Testis (tissue), 3 donors: ENCODE measurements around the gene OR2T1. TPM values are rescaled to one million over a fixed set of nuclear protein-coding genes. Genes with fewer than 3 reads are reported as not detected.
A peak's percentile ranks its signal among the peaks of the same experiment; 100 is the strongest.
"Not testable (repeated sequence)": the region's sequence is repeated elsewhere in the genome, so short reads cannot be mapped to it uniquely, and the experiment has no call there.

Source experiments
- DNase-seq: peaks from one replicate; pipeline ENCODE4 v3.0.0-alpha.2; 2019
- H3K27ac ChIP-seq, 2 donors: fragments of 200-600 bp; sonication (generic); one replicate each; pipeline ENCODE4 v1.5.1; 2019
- H3K27me3 ChIP-seq: fragments of 200-600 bp; sonication (generic); one replicate; pipeline ENCODE4 v1.5.1; 2019
- H3K36me3 ChIP-seq: fragments of 200-600 bp; sonication (generic); one replicate; pipeline ENCODE4 v1.5.1; 2017; ENCODE audit warnings: low read depth; ENCODE audit errors: missing control alignments
- H3K4me1 ChIP-seq: fragments of 200-600 bp; sonication (generic); one replicate; pipeline ENCODE4 v1.5.1; 2019
- H3K4me3 ChIP-seq, 2 donors: fragments of 200-600 bp; sonication (generic); one replicate each; pipeline ENCODE4 v1.5.1; 2017 to 2019
- H3K9me3 ChIP-seq: fragments of 200-600 bp; sonication (generic); one replicate; pipeline ENCODE4 v1.5.1; 2017
- WGBS, 2 donors: methylation state at CpG; one replicate each; pipeline ENCODE4 v1.1.5; 2018; 5-methylcytosine and 5-hydroxymethylcytosine counted together
- intact Hi-C: fragments of 100-400 bp; cut with DNase I; formaldehyde crosslinking; loops from one replicate; pipeline ENCODE4 v1.15.1; 2023; ENCODE audit warnings: low total_unique reads
- polyA plus RNA-seq: library from polyadenylated mRNA; stranded (reverse); fragments of 350-450 nt; fragmentation: Illumina TruSeq; extraction: RNeasy Lipid Tissue Mini Kit (QIAGEN cat#74804); gene quantifications from one replicate; pipeline ENCODE4 v1.2.3, GENCODE V29; 2014; ENCODE audit warnings: low read depth, low replicate concordance; ENCODE audit not compliant: insufficient read depth
- total RNA-seq, 2 donors: library from RNA; depleted of rRNA; stranded (reverse); fragments of >200 nt; gene quantifications; one replicate each; pipeline ENCODE4 v1.2.3, GENCODE V29; 2016
- TF ChIP-seq, protein P1 (sequence below), 3 experiments: fragments of 450-650 bp in 2 of 3; fragments of 200-600 bp in 1 of 3; sonication (generic) in 1 of 3; IDR thresholded peaks; one replicate each; pipeline ENCODE4 v1.5.1; 2016 to 2019; ENCODE audit warnings: antibody characterized with exemption in 3 of 3, mild to moderate bottlenecking in 2 of 3, moderate library complexity in 1 of 3

The OR2T1 gene
- total and polyA plus RNA-seq, 3 donors from 2014 or later = not detected

DNA sequence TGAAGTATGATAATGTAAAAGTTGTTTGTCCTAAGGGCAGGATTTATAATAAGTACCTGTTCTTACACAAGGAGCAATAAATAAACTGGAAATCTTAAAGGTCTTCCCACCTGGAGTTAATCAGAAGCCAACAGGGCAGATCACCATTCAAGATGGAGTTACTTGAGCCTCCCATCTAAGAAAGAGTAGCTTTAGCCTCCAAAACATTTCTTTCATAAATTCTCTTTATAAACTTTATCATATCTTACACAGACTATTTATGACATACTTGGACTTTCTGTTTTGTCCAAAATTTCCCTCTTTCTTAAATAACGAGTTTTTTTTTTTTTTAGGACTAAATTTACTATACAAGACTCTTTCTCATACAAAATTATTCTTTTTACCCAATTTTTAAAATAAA is 18.5 kb downstream of the OR2T1 start:
- 26 to 27% methylated on average over 1 of the region's 1 CpG for WGBS, 2 donors
- intact Hi-C loops = no loop called here
- H3K4me1 ChIP-seq = no peaks in the 10 kb centered on the region
- H3K27ac ChIP-seq = no peak overlapping the region
- H3K27me3 ChIP-seq = no peaks in the 10 kb centered on the region
- TF ChIP-seq, protein P1, sequence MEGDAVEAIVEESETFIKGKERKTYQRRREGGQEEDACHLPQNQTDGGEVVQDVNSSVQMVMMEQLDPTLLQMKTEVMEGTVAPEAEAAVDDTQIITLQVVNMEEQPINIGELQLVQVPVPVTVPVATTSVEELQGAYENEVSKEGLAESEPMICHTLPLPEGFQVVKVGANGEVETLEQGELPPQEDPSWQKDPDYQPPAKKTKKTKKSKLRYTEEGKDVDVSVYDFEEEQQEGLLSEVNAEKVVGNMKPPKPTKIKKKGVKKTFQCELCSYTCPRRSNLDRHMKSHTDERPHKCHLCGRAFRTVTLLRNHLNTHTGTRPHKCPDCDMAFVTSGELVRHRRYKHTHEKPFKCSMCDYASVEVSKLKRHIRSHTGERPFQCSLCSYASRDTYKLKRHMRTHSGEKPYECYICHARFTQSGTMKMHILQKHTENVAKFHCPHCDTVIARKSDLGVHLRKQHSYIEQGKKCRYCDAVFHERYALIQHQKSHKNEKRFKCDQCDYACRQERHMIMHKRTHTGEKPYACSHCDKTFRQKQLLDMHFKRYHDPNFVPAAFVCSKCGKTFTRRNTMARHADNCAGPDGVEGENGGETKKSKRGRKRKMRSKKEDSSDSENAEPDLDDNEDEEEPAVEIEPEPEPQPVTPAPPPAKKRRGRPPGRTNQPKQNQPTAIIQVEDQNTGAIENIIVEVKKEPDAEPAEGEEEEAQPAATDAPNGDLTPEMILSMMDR (IDR thresholded peaks at IDR 0.05) = no peak
- no peak overlapping the region for H3K4me3 ChIP-seq
- DNase-seq = no peak
- H3K9me3 ChIP-seq = no peaks in the 10 kb centered on the region
- H3K36me3 ChIP-seq = no peaks in the 10 kb centered on the region

DNA sequence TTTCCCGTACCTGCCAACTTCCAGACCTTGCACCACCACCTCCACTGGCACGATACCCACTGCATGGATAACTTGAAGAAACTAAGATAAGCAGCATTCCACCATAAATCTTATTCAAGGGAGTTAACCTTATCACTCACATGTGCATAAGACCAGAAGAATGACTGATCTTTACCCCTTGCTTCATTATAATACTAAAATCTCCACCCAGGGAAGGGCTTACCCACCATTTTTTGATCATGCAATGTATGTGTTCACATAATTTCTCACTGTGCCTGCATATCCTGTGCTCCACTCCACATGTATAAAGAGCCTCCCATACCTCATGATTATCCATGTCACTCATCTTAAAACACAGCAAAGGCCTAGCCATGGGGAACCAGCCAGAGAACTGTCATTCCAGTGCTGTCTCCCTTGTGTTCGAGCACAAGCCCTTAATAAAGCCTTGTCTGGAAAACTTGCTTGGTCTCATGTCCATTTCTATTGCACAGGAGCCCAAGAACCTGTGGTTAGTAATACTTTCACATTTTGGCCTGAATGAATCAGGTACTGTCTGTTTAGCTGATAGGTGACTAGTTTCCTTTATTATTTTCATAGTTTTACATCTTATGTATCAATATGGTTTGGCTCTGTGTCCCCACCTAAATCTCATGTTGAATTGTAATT is 24.8 kb downstream of the OR2T1 start:
- H3K27ac ChIP-seq, DNase-seq, H3K36me3 ChIP-seq, H3K4me1 ChIP-seq, H3K9me3 ChIP-seq, intact Hi-C loops, H3K27me3 ChIP-seq, H3K4me3 ChIP-seq: not testable (repeated sequence)
- 43 to 51% methylated on average over 3 of the region's 3 CpGs for WGBS, 2 donors

DNA sequence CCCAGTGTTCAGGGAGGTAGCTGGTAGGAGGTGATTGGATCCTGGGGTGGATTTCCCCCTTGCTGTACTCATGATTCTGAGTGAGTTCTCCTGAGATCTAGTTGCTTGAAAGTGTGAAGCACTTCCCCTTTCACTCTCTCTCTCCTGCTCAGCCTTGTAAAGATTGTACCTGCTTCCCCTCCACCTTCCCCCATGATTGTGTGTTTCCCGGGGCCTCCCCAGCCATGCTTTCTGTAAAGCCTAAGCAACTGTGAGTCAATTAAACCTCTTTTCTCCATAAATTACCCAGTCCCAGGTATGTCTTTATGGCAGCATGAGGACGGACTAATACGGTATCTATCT is 25.3 kb downstream of the OR2T1 start:
- H3K4me1 ChIP-seq, H3K36me3 ChIP-seq, H3K27ac ChIP-seq, DNase-seq, H3K9me3 ChIP-seq, H3K4me3 ChIP-seq, H3K27me3 ChIP-seq, intact Hi-C loops: not testable (repeated sequence)
- 70 to 78% methylated on average over 3 of the region's 3 CpGs for WGBS, 2 donors

DNA sequence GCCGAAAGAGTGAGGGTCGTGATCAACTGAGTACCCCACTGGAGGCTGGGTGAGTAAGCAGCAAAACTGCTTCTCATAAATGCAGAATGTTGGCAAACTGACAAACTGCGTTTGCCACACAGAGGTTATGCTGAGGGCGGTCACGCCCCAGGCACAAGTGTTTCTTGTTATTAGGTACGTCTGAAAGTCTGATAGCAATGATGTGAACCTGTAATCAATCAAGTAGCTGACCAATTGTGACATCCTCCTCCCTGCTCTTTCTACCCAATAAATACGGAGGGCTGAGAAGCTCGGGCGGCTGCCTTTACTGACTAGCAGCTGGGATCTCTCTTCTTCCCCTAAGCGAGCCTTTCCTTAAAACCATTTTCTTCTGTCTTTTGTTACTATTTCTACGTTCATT is 28.8 kb downstream of the OR2T1 start:
- 68 to 70% methylated on average over 11 of the region's 11 CpGs for WGBS, 2 donors
- H3K27me3 ChIP-seq, H3K9me3 ChIP-seq, DNase-seq, H3K4me3 ChIP-seq, H3K36me3 ChIP-seq, intact Hi-C loops, H3K27ac ChIP-seq, H3K4me1 ChIP-seq: not testable (repeated sequence)

DNA sequence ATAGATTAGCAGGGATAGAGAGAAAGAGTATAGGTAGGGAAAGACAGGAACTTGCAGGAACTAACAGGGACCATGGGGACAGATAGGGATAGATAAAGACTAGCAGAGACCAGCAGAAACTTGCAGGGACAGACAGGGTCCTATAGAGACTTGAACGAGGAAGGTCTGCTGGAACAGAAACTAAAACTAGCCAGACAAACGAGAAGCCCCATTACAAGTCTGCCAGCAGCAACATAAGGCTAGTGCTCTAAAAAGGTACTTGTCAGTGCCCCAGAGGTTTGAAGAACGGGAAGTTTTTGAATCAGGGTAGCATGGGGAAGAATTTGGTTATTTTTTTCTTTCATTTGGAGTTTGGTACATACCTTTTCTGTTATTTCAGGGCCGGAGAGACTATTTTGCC is 29.4 kb downstream of the OR2T1 start:
- intact Hi-C loops, DNase-seq, H3K36me3 ChIP-seq, H3K4me3 ChIP-seq, H3K9me3 ChIP-seq, H3K27ac ChIP-seq, H3K27me3 ChIP-seq, H3K4me1 ChIP-seq: not testable (repeated sequence)
- 51% methylated on average over 4 of the region's 4 CpGs for WGBS, 2 donors

DNA sequence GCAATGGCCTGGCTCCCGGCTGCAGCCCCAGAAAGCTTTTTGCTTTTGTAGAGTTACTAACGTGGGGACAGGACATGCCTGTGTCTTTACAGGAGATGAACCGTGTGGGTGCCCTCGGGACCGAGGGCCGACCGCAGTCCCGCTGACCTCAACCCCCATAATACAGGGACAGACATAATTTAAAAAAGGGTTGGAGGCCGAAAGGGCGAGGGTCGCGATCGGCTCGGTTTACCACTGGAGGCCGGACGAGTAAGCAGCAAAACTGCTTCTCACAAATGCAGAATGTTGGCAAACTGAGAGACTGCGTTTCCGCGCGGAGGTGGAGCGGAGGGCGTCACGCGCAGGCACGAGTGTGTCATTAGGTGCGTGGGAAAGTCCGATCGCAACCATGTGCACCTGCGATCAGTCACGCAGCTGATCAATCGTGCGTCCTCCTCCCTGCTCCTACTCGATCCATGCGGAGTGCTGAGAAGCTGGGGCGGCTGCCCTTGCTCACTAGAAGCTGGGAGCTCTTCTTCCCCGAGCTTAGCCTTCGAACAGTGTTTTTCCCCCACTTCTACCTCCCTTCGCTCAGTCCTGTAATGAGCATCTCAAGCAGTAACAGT is 31.1 kb downstream of the OR2T1 start:
- H3K27me3 ChIP-seq, H3K9me3 ChIP-seq, H3K4me3 ChIP-seq, intact Hi-C loops, H3K36me3 ChIP-seq, H3K4me1 ChIP-seq, DNase-seq: not testable (repeated sequence)
- peak overlapping the region in 1 of 2 donors; percentile 24 for H3K27ac ChIP-seq
- 67 to 72% methylated on average over 18 to 38 of the region's 38 CpGs for WGBS, 2 donors

DNA sequence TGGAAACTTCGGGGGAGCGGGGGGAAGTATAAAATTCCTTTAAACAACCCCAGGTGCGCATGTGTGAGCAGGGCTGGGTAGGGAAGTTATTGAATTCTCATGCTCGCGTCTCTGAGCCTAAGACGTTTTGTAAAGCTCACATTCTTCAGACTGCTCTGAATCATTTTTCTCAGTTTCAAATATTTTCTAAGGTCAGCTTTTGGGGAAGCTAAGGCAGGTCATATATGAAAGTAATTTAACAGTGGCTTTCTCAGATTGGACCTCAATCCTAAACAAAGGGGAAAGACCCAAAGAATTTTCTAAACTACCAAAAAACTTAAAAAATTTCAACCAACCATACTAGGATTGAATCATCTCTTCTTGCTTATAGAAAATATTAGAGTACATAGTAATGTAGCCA is 32.1 kb downstream of the OR2T1 start:
- H3K9me3 ChIP-seq, H3K4me3 ChIP-seq, H3K27ac ChIP-seq, intact Hi-C loops, H3K4me1 ChIP-seq, H3K36me3 ChIP-seq, H3K27me3 ChIP-seq, DNase-seq: not testable (repeated sequence)
- 39 to 58% methylated on average over 6 of the region's 6 CpGs for WGBS, 2 donors

DNA sequence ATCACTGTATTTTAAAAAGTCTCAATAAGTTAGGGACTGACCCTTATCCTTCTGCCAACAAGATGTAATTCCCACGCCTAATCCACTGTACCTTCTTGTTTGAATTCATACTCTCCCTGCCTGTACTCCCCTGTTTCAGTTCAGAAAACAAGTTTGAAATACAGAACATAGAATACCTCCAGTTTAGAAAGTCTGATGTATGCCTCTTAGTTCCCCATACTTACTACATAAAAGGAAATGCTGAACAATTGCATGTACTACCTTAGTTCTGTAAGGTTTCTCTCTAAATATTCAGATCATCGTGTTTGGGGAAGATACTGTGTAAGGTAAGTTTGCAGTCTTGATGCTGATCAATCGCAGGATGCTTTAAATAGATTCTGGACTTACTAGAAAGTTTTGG is 33.5 kb downstream of the OR2T1 start:
- H3K27ac ChIP-seq, H3K36me3 ChIP-seq, H3K4me1 ChIP-seq, intact Hi-C loops, H3K27me3 ChIP-seq, H3K9me3 ChIP-seq, DNase-seq, H3K4me3 ChIP-seq: not testable (repeated sequence)
- 73 to 77% methylated on average over 3 of the region's 3 CpGs for WGBS, 2 donors

DNA sequence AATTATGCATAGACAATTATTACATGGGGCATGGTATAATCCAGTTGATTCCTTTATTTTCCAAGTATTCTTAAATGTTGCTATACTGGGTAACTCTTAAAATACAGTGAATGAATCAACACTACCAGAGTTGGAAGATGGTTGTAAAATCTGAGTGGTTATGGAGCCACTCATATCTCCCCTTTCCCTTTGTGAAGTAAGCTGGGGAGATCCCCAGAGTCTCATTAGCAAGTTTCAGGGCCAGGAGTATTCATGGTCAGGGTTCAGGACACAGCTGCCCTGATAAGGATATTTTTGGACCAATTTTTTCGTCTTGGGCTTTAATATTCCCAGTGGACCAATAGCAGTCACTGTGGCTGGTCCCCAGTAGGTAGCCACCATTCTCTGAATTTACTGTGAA is 35.8 kb downstream of the OR2T1 start:
- not testable (repeated sequence) for H3K9me3 ChIP-seq

DNA sequence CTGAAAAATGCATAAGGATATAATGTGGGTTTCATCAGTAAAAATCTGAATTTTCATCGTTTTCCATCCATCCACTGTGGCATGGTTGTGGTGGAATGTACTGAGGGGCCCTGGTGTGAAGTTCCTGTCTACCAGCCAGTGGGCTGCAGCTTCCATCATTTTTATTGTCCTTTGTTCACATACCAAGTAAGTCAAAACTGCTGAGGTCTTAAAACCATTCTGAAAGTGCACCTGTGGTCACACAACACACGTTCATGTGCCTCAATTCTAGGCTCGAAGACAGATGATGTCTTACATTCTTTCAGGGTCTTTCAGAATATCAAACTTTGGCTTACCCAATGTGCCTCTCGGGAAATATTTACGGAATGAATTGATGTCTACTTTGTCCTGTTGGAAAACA is 36.4 kb downstream of the OR2T1 start:
- H3K4me3 ChIP-seq, H3K27me3 ChIP-seq, H3K4me1 ChIP-seq, H3K27ac ChIP-seq, H3K9me3 ChIP-seq, intact Hi-C loops, DNase-seq, H3K36me3 ChIP-seq: not testable (repeated sequence)
- 67 to 76% methylated on average over 5 of the region's 5 CpGs for WGBS, 2 donors

More for the DNA sequence above, 35.8 kb downstream of the OR2T1 start:
- H3K4me1 ChIP-seq, H3K36me3 ChIP-seq, H3K27ac ChIP-seq, intact Hi-C loops, H3K4me3 ChIP-seq, H3K27me3 ChIP-seq, DNase-seq: not testable (repeated sequence)
- WGBS, 2 donors = 50 to 80% methylated on average over 1 of the region's 1 CpG

DNA sequence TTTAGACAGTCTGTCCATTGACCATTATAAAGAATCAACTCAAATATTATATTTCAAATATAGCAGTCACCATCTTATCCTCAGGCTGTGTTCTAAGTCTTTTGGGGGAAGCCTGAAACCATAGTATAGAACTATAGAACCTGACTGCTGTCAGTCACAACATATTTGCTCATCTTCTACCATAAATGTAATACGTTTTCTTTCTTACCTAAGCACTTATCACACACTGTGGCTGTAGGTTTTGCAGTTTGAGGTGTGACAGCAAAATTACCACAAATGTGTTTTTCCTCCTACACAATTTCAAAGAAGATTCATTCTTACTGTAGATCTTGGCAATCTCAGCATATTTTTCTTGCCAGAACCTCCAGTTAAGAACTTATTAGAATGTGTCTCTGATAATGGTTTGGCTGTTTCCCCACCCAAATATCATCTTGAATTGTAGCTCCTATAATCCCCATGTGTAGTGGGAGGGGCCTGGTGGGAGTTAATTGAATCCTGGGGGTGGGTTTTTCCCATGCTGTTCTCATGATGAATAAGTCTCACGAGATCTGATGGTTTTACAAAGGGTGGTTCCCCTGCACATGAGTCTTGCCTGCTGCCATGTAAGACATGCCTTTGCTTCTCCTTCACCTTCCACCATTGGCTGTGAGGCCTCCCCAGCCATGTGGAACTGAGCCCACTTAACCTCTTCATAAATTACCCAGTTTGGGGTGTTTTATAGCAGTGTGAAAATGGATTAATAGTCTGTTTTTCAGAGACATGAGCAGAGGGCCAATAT is 39.8 kb downstream of the OR2T1 start:
- WGBS, 2 donors = 38 to 63% methylated on average over 1 of the region's 2 CpGs
- H3K27me3 ChIP-seq, intact Hi-C loops, H3K4me1 ChIP-seq, H3K36me3 ChIP-seq, H3K27ac ChIP-seq, H3K4me3 ChIP-seq, DNase-seq, H3K9me3 ChIP-seq: not testable (repeated sequence)
